Trophoblast cell (in vitro differentiated cells and primary cell): ENCODE data around the gene KCNE4.

ENCODE experiments used
- DNase-seq, 2 donors: peaks; one replicate each; pipeline ENCODE4 v3.0.0-alpha.2; 2016
- H2AFZ ChIP-seq: 2 replicates; pipeline ENCODE4 v1.6.1; 2013; ENCODE audit warnings: low read length, moderate library complexity, mild to moderate bottlenecking; ENCODE audit not compliant: insufficient read depth, poor library complexity
- H2AK5ac ChIP-seq: 2 replicates; pipeline ENCODE4 v1.6.1; 2013; ENCODE audit warnings: mild to moderate bottlenecking, low read length
- H2BK120ac ChIP-seq: 2 replicates; pipeline ENCODE4 v1.6.1; 2013; ENCODE audit warnings: low read length, mild to moderate bottlenecking, moderate library complexity; ENCODE audit not compliant: insufficient read depth, poor library complexity
- H2BK12ac ChIP-seq: 2 replicates; pipeline ENCODE4 v1.6.1; 2013; ENCODE audit warnings: mild to moderate bottlenecking, low read length, moderate library complexity
- H2BK5ac ChIP-seq: 2 replicates; pipeline ENCODE4 v1.6.1; 2013; ENCODE audit warnings: low read length, low read depth, moderate library complexity, mild to moderate bottlenecking; ENCODE audit not compliant: poor library complexity
- H3K14ac ChIP-seq: 2 replicates; pipeline ENCODE4 v1.6.1; 2013; ENCODE audit warnings: mild to moderate bottlenecking, low read length
- H3K18ac ChIP-seq: 2 replicates; pipeline ENCODE4 v1.6.1; 2013; ENCODE audit warnings: mild to moderate bottlenecking, low read length
- H3K23ac ChIP-seq: 2 replicates; pipeline ENCODE4 v1.6.1; 2013; ENCODE audit warnings: low read length
- H3K27ac ChIP-seq: 2 replicates; pipeline ENCODE4 v1.5.1; 2013; ENCODE audit warnings: low read depth, mild to moderate bottlenecking, inconsistent platforms, low read length, moderate library complexity
- H3K27me3 ChIP-seq: 2 replicates; pipeline ENCODE4 v1.6.1; 2013; ENCODE audit warnings: inconsistent platforms, mild to moderate bottlenecking, low read length, moderate library complexity; ENCODE audit not compliant: insufficient read depth
- H3K36me3 ChIP-seq, 2 experiments: 1 replicate in 1 of 2; 2 replicates in 1 of 2; pipeline ENCODE4 v1.6.1; 2013; ENCODE audit warnings: low read length in 2 of 2, mild to moderate bottlenecking in 2 of 2, moderate library complexity in 1 of 2; ENCODE audit not compliant: insufficient read depth in 2 of 2, control insufficient read depth in 1 of 2
- H3K4ac ChIP-seq: 2 replicates; pipeline ENCODE4 v1.6.1; 2013; ENCODE audit warnings: low read depth, mild to moderate bottlenecking, low read length, moderate library complexity
- H3K4me1 ChIP-seq, 2 experiments: 1 replicate in 1 of 2; 2 replicates in 1 of 2; pipeline ENCODE4 v1.6.1; 2013; ENCODE audit warnings: low read length in 2 of 2, mild to moderate bottlenecking in 2 of 2, moderate library complexity in 1 of 2; ENCODE audit not compliant: insufficient read depth in 2 of 2, control insufficient read depth in 1 of 2
- H3K4me2 ChIP-seq: 2 replicates; pipeline ENCODE4 v1.6.1; 2013; ENCODE audit warnings: inconsistent platforms, mild to moderate bottlenecking, low read length, moderate library complexity
- H3K4me3 ChIP-seq: 2 replicates; pipeline ENCODE4 v1.5.1; 2013; ENCODE audit warnings: mild to moderate bottlenecking, low read depth, low read length, inconsistent platforms
- H3K79me1 ChIP-seq: one replicate; pipeline ENCODE4 v1.6.1; 2013; ENCODE audit warnings: low read length
- H3K79me2 ChIP-seq: 2 replicates; pipeline ENCODE4 v1.6.1; 2013; ENCODE audit warnings: low read length, mild to moderate bottlenecking; ENCODE audit not compliant: control insufficient read depth, insufficient read depth, poor library complexity
- H3K9ac ChIP-seq: 2 replicates; pipeline ENCODE4 v1.6.1; 2013; ENCODE audit warnings: mild to moderate bottlenecking, low read length
- H3K9me3 ChIP-seq: 2 replicates; pipeline ENCODE4 v1.6.1; 2013; ENCODE audit warnings: low read depth, mild to moderate bottlenecking, control low read depth, inconsistent platforms, low read length; ENCODE audit not compliant: insufficient read depth
- H4K12ac ChIP-seq: 2 replicates; pipeline ENCODE4 v1.6.1; 2013; ENCODE audit warnings: low read depth, mild to moderate bottlenecking, low read length, moderate library complexity
- H4K8ac ChIP-seq: 2 replicates; pipeline ENCODE4 v1.6.1; 2013; ENCODE audit warnings: low read depth, mild to moderate bottlenecking, low read length, moderate library complexity
- H4K91ac ChIP-seq: one replicate; pipeline ENCODE4 v1.6.1; 2013; ENCODE audit warnings: low read depth, mild to moderate bottlenecking, low read length, moderate library complexity
- WGBS: extraction: QIAGEN DNeasy Blood & Tissue Kit; methylation state at CpG from one replicate; pipeline ENCODE4 v1.1.7; 2013; ENCODE audit warnings: missing lambda C conversion rate; ENCODE audit not compliant: insufficient read length, insufficient coverage; ENCODE audit errors: extremely low coverage; 5-methylcytosine and 5-hydroxymethylcytosine counted together

The KCNE4 gene

DNA sequence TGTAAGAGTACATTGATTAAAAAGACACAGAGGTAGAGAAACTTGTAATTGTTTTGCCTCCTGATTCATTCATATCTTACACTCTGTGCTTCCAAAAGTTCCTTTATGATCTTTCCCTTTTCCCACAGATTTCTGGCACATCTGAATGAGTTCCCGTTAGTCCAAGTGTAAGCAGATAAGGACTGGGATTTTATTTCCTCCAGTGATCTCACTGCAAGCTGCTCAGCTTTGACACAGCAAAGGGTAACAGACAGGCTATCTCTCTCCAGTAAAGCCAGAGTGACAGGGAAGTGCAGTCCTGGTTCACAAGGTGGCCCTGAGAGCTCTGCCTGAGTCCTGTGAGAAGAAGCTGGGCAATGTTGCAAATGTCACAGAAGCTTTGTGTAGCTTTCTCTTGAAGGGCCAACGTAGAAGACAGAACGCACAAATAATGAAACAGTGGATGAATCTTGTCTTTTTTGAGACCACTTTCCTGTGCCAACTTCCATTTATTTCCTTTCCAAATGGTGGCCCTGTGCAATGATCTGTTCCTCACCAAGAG is 32.5 kb upstream of the KCNE4 start:
- no peak overlapping the region for H3K4me2 ChIP-seq
- no peak overlapping the region for H2BK12ac ChIP-seq
- H2BK120ac ChIP-seq, result no peak overlapping the region
- no peak overlapping the region for H3K27ac ChIP-seq
- no peaks in the 10 kb centered on the region for H3K36me3 ChIP-seq
- no peak overlapping the region for H4K8ac ChIP-seq
- peaks cover 2% of the 10 kb centered on the region for H3K9me3 ChIP-seq
- no peak overlapping the region for H2AK5ac ChIP-seq
- H3K18ac ChIP-seq, result no peak overlapping the region
- H4K91ac ChIP-seq, result no peak overlapping the region
- no peak overlapping the region for H3K23ac ChIP-seq
- no peaks in the 10 kb centered on the region for H3K79me1 ChIP-seq
- no CpG with 5 or more reads among the region's 3 CpGs for WGBS
- no peak overlapping the region for H3K4me3 ChIP-seq
- H3K27me3 ChIP-seq, result no peaks in the 10 kb centered on the region
- no peak overlapping the region for H3K9ac ChIP-seq
- H3K14ac ChIP-seq, result no peak overlapping the region
- H3K79me2 ChIP-seq, result no peaks in the 10 kb centered on the region
- no peak overlapping the region for H4K12ac ChIP-seq
- no peak overlapping the region for H2BK5ac ChIP-seq
- no peak for DNase-seq
- H3K4me1 ChIP-seq, result no peaks in the 10 kb centered on the region
- no peak overlapping the region for H3K4ac ChIP-seq
- no peak overlapping the region for H2AFZ ChIP-seq

GRCh38 chr2:223019987-223020717 is 31.8 kb upstream of the KCNE4 start:
- Histone ChIP-seq H3K9ac (no peak overlapping the region), H2BK120ac (no peak overlapping the region), H3K4ac (no peak overlapping the region), H3K4me2 (no peak overlapping the region), H3K4me3 (no peak overlapping the region), H3K4me1 (no peaks in the 10 kb centered on the region), H3K27me3 (no peaks in the 10 kb centered on the region), H2AK5ac (no peak overlapping the region), H3K23ac (no peak overlapping the region), H3K79me2 (no peaks in the 10 kb centered on the region), H3K18ac (no peak overlapping the region), H3K36me3 (no peaks in the 10 kb centered on the region), H3K27ac (no peak overlapping the region), H4K12ac (no peak overlapping the region), H2BK12ac (peak overlapping the region; percentile 40), H3K79me1 (no peaks in the 10 kb centered on the region), H2AFZ (no peak overlapping the region), H2BK5ac (no peak overlapping the region), H3K14ac (no peak overlapping the region), H4K8ac (no peak overlapping the region), H3K9me3 (peaks cover 2% of the 10 kb centered on the region), H4K91ac (no peak overlapping the region)
- no CpG with 5 or more reads among the region's 7 CpGs for WGBS
- DNase-seq, result no peak

DNA sequence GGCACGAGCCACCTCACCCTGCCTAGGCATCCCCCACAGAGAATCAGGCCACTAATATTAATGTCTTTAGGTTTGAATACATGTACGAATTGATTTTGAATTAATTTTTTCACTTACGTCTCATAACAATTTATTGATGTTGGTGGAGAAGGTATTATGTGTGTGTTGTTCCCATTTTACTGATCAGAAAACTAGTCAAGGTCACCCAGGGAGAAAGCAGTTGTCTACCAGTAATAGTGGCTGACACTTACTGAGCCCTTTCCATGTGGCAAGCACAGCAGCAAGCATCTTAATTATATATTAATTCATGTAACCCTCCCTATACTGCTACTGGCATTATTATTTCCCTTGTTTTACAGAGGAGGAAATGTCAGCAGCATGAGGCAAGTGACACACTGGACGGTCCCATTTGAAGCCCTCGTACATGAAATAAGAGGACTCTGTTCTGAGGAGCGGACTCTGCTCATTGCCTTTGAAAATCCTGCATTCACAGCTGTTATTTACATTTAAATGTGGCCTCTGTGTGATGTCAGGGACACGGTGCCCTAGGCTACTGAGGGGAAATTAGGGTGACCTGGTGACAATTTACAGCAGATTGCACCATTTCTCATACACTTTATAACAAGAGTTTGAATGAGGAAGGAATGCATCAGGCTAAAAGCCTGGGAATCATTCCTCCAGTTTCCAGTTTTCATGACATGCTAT is 30.9 kb upstream of the KCNE4 start:
- no peak overlapping the region for H3K9ac ChIP-seq

DNA sequence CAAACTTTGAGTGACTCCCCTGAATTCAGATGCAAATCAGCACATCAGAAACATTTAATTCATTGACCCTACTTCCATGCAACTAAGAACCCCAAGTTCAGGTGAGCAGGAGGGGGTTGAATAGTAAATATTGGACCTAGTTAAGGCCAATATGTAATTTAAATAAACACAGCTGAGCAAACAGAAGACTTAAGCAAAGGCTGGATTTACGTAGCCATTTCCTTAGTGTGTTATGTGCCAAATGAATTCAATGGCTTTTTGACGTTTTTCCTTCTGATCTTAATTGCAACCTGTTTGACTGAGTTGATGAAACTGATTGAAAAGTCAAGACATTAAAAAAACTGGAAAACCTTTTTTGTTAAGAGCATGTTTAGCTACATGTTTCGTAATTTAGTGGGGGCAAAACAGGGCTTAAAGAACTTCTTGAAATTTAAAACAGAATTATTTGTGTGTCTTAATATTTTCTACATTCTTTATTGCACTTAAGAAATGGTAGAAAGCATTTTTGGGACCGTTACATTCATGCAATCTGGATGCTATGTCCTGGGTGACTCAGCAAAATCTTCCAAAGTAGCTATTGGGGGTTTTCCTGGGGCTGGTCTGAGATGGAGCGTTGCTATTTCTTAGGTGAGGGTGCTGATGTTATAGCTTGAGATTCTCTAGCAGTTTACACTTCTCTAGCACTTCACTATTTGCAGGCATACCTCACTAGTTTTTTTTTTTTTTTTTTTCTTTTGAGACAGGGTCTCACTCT is 25.5 kb upstream of the KCNE4 start:
- Histone ChIP-seq H3K27ac (no peak overlapping the region), H3K79me2 (no peaks in the 10 kb centered on the region), H3K18ac (no peak overlapping the region), H2AFZ (no peak overlapping the region), H3K14ac (no peak overlapping the region), H3K9ac (no peak overlapping the region), H3K9me3 (peaks cover 2% of the 10 kb centered on the region), H3K79me1 (peaks cover 4% of the 10 kb centered on the region), H2BK5ac (no peak overlapping the region), H3K4me2 (no peak overlapping the region), H2BK120ac (no peak overlapping the region), H2BK12ac (no peak overlapping the region), H4K12ac (no peak overlapping the region), H3K4me3 (no peak overlapping the region), H3K4me1 (peaks cover 0 to 2% of the 10 kb centered on the region in 2 experiments), H3K4ac (no peak overlapping the region), H3K27me3 (no peaks in the 10 kb centered on the region), H3K36me3 (no peaks in the 10 kb centered on the region), H4K8ac (no peak overlapping the region), H2AK5ac (no peak overlapping the region), H4K91ac (no peak overlapping the region), H3K23ac (no peak overlapping the region)
- DNase-seq, result no peak
- WGBS, result no CpG with 5 or more reads among the region's 5 CpGs

More for the DNA sequence above, 30.9 kb upstream of the KCNE4 start:
- no peak overlapping the region for H3K18ac ChIP-seq
- H2BK120ac ChIP-seq, result no peak overlapping the region
- peaks cover under 1% of the 10 kb centered on the region for H3K79me1 ChIP-seq
- no peak overlapping the region for H2AK5ac ChIP-seq
- DNase-seq, result no peak
- no peak overlapping the region for H3K4me3 ChIP-seq
- no peaks in the 10 kb centered on the region for H3K27me3 ChIP-seq
- H3K4ac ChIP-seq, result no peak overlapping the region
- H3K4me1 ChIP-seq, result no peaks in the 10 kb centered on the region
- H3K27ac ChIP-seq, result no peak overlapping the region
- no CpG with 5 or more reads among the region's 7 CpGs for WGBS
- no peaks in the 10 kb centered on the region for H3K79me2 ChIP-seq
- H4K91ac ChIP-seq, result no peak overlapping the region
- H3K36me3 ChIP-seq, result no peaks in the 10 kb centered on the region
- H3K4me2 ChIP-seq, result no peak overlapping the region
- H3K14ac ChIP-seq, result no peak overlapping the region
- H2AFZ ChIP-seq, result no peak overlapping the region
- H4K12ac ChIP-seq, result no peak overlapping the region
- peaks cover 2% of the 10 kb centered on the region for H3K9me3 ChIP-seq
- H3K23ac ChIP-seq, result no peak overlapping the region
- peak overlapping the region; percentile 7 for H4K8ac ChIP-seq
- H2BK5ac ChIP-seq, result no peak overlapping the region
- H2BK12ac ChIP-seq, result peak overlapping the region; percentile 9
